Subcutaneous abdominal adipose tissue (tissue), 5 donors: ENCODE results near the gene SREBF1.
A peak's percentile ranks its signal among the peaks of the same experiment; 100 is the strongest.

Experiments
- H3K27ac ChIP-seq: one replicate; pipeline ENCODE4 v1.7.0; 2013; ENCODE audit warnings: low read depth, mild to moderate bottlenecking, inconsistent platforms, low read length, moderate library complexity
- H3K27me3 ChIP-seq, 5 donors: one replicate each; pipeline ENCODE4 v1.7.0; 2013; ENCODE audit warnings: low read length in 5 of 5, inconsistent platforms in 1 of 5; ENCODE audit not compliant: control insufficient read depth in 5 of 5, insufficient read depth in 4 of 5
- H3K36me3 ChIP-seq, 5 donors: one replicate each; pipeline ENCODE4 v1.7.0; 2013; ENCODE audit warnings: low read length in 5 of 5; ENCODE audit not compliant: control insufficient read depth in 5 of 5, insufficient read depth in 5 of 5
- H3K4me1 ChIP-seq, 5 donors: one replicate each; pipeline ENCODE4 v1.7.0; 2013; ENCODE audit warnings: low read length in 5 of 5, mild to moderate bottlenecking in 3 of 5, moderate library complexity in 1 of 5; ENCODE audit not compliant: control insufficient read depth in 5 of 5, insufficient read depth in 5 of 5
- H3K4me3 ChIP-seq, 5 donors: one replicate each; pipeline ENCODE4 v1.7.0; 2013; ENCODE audit warnings: low read length in 5 of 5, low read depth in 1 of 5
- H3K9ac ChIP-seq, 5 donors: one replicate each; pipeline ENCODE4 v1.7.0; 2013; ENCODE audit warnings: low read length in 5 of 5, mild to moderate bottlenecking in 4 of 5, moderate library complexity in 3 of 5
- H3K9me3 ChIP-seq, 5 donors: one replicate each; pipeline ENCODE4 v1.7.0; 2013; ENCODE audit warnings: low read length in 5 of 5; ENCODE audit not compliant: control insufficient read depth in 5 of 5
- donor health status: healthy.
- donor health status: healthy.
- donor health status: healthy.
- donor health status: healthy.
- donor health status: healthy.

SREBF1 gene

DNA sequence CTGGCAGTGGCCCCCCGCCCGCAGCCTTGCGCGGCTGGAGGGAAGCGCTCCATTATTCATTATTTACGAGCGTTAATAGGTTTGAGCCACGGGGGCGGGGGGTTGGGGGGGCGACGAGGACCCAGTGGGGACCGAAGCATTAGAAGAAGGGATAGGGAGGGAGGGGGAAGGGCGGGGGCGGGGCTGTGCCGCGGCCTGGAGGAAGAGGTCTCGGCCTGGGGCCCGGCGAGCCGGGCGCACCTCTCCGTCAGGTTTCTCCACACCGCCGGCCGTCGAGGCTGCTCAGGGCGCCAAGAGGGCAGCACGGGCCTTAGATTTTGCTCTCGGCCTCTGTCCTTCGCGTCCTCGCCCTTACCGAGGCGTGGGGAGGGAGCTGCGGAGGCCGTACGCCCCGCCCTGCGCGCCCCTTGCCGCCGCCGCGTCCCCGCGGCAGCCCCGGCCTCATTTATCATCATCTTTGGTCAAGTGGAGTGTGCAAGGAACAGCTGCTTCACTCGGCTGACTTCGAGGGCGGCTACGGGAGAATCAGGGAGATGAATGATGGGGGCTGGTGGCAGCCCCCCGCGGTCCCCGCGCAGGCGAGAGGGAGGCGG is 54.2 kb downstream of the SREBF1 start:
- peaks cover 1 to 68% (median 61%) of the 10 kb centered on the region in 5 donors for H3K4me1 ChIP-seq
- no peaks in the 10 kb centered on the region for H3K9me3 ChIP-seq
- H3K4me3 ChIP-seq = peak overlapping the region in 4 of 5 donors; percentile 56 to 69 (median 64)
- no peak overlapping the region for H3K27ac ChIP-seq
- H3K36me3 ChIP-seq = no peaks in the 10 kb centered on the region
- H3K9ac ChIP-seq = no peak overlapping the region
- no peaks in the 10 kb centered on the region for H3K27me3 ChIP-seq

DNA sequence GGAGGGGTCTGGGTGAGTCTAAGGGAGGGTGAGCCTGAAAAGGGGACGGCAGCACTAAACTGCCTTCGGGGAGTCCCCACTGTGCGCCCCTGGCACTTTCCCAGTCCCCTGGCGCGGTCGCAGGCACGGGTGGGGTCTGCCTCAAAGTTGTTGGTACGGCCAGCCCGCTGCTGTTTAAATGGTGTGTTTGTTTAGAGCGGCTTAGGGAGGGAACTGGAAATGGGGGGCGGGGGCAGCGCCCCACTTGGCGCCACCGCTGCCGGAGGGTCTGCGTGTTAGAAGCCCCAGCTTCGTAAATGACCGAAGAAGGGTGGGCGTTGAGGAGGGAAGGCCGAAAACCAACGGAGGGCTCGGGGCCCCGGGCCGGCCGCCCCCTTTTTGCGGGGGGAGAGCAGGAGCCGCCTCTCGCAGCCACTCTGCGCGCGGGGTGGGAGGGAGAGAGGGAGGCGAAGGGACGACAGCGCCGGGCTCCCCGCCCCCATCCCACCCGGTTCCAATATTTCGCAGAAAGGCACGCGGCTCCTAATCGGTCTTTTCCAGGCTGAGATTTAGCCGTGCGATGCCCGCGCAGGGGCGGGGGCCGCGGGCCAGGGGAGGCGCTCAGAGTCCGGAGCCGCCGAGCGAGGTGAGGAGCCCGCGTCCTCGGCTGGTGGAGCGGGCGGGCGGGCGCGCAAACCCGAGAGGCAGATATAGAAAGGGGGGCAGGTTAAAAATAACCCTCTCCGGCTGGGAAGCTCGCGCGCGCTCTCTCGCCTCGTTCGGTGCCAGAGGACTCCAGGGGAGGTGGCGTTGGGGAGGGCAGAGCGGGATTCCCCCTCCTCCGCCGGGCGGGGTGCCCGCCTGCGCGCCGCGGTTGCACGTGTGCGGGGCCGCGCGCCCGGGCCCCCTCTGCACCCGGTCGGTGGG is 54.9 kb downstream of the SREBF1 start:
- Histone ChIP-seq H3K4me1 (peaks cover 1 to 70% (median 61%) of the 10 kb centered on the region in 5 donors), H3K9ac (peak overlapping the region in 1 of 5 donors; percentile 35), H3K4me3 (peak overlapping the region in 4 of 5 donors; percentile 19 to 53 (median 37)), H3K9me3 (no peaks in the 10 kb centered on the region), H3K27ac (peak overlapping the region; percentile 13), H3K36me3 (no peaks in the 10 kb centered on the region), H3K27me3 (no peaks in the 10 kb centered on the region)

DNA sequence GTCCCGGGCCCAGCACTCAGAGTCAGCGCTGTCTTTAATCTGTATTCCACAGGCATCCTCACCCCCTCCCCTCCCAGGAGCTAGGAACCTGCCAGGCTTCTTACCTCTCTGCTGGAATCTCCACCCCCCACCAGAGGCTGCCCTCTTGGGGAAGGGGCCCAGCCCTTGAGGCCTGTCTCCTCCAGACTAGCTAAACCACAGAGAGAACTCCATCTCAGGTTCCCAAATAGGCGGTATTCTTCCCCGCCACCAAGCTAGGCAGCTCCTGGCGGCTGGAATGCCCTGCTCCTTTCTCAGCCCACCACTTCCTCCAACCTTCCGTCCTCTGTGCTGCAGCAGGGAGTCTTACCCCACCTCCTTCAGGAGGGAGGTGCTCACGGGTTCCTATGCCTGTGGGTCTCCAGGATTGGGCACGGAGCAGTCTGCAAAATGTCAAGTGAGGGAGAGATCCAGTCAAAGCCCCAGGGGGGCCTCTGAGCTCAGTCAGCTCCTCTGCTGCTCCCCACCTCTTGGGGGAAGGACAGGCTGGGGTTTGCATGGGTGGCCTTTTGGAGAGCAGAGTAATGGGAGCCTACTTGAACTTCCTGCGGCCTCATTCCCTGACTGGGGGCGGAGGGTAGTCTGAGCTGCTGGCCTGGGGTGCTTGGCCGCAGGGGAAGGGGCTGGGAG is 55.7 kb downstream of the SREBF1 start:
- Histone ChIP-seq H3K4me1 (peaks cover 1 to 70% (median 61%) of the 10 kb centered on the region in 5 donors), H3K9me3 (no peaks in the 10 kb centered on the region), H3K27ac (peak overlapping the region; percentile 13), H3K36me3 (no peaks in the 10 kb centered on the region), H3K4me3 (peak overlapping the region in 1 of 5 donors; percentile 53), H3K9ac (peak overlapping the region in 1 of 5 donors; percentile 39), H3K27me3 (no peaks in the 10 kb centered on the region)

DNA sequence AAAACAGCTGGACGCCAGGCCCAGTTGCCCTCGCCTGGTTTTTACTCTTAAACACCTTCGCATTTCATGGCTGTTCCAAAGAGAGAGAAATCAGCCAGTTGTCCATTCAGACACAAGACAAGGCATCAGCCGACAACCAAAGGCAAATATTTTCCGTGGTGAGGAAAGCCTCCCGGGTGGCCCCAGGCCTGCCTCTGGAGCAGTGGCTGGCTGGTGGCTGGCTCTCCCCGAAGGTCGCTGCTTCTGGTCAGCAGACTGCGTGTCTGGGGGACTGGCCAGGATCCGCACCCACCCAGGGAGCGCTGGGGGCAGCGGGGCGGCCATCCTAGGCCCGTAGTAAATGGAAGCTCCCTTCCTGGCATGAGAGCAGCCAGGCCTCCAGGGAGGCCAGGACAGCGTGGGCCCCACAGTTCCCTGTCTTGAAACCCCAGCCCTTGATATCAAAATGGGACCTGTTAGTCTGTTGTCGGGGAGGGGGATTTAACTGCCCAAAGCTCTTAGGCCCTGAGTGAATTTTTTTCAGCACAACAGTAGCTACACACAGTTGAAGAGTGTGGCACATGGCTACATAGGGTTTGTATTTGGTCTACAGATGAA is 57.7 kb downstream of the SREBF1 start:
- H3K4me3 ChIP-seq = no peak overlapping the region
- H3K36me3 ChIP-seq = no peaks in the 10 kb centered on the region
- H3K9me3 ChIP-seq = no peaks in the 10 kb centered on the region
- no peaks in the 10 kb centered on the region for H3K27me3 ChIP-seq
- peaks cover 0 to 54% (median 46%) of the 10 kb centered on the region in 5 donors for H3K4me1 ChIP-seq
- H3K9ac ChIP-seq = no peak overlapping the region
- peak overlapping the region; percentile 81 for H3K27ac ChIP-seq

DNA sequence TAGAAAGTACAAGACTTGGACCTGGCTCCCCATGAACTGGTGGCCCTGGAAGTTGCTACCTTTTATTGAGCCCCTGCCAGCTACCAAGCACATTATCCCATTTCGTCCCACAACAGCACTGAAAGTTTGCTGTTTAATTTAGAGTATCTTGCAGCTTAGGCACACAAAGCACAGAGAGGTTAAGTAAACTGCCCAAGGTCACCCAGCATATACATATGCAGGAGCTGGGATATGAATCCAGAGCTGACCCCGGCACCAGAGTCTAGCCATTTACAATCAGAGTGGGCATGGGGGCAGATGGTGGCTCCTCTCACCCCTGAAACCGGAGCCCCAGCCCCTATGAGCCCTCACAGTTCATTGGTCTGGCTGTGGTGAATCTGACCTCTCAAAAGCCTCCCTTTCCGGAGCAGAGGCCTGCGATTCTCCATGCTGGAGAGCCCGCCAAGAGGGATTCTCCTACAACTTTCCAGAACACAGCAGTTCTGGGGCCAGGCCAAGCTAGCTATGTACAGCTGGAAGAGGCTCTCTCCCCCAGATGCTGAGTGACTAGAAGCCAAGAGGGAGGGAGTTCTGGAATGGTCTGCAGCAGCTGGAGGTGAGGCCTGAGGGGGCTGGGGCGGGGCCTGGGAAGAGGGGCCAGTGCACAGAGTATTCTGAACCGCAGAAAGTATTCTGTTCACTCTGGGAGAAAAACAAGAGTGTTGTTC is 58.3 kb downstream of the SREBF1 start:
- peak overlapping the region; percentile 81 for H3K27ac ChIP-seq

DNA sequence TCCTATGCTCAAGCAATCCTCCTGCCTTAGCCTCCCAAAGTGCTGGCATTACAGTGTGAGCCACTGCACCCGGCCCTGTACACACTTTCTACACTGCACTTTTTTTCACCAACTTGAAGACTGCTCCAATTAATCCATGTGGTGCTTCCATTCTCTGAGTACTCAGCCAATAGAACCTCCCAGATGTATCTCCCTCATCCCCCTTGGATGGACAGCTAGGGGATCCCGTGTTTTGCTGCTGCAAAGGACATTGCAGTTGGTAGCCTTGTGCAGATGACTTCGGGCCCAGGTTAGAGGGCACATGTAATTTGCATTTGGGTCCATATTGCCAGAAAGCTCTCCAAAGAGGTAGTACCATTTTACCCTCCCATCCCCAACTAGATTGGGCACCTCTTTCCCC is 59.9 kb downstream of the SREBF1 start:
- Histone ChIP-seq H3K4me1 (peaks cover 0 to 37% (median 26%) of the 10 kb centered on the region in 5 donors), H3K36me3 (no peaks in the 10 kb centered on the region)

More for the DNA sequence above, 58.3 kb downstream of the SREBF1 start:
- Histone ChIP-seq H3K4me1 (peaks cover 0 to 47% (median 40%) of the 10 kb centered on the region in 5 donors), H3K9me3 (no peaks in the 10 kb centered on the region), H3K36me3 (no peaks in the 10 kb centered on the region), H3K27me3 (no peaks in the 10 kb centered on the region), H3K9ac (peak overlapping the region in 1 of 5 donors; percentile 25), H3K4me3 (no peak overlapping the region)

DNA sequence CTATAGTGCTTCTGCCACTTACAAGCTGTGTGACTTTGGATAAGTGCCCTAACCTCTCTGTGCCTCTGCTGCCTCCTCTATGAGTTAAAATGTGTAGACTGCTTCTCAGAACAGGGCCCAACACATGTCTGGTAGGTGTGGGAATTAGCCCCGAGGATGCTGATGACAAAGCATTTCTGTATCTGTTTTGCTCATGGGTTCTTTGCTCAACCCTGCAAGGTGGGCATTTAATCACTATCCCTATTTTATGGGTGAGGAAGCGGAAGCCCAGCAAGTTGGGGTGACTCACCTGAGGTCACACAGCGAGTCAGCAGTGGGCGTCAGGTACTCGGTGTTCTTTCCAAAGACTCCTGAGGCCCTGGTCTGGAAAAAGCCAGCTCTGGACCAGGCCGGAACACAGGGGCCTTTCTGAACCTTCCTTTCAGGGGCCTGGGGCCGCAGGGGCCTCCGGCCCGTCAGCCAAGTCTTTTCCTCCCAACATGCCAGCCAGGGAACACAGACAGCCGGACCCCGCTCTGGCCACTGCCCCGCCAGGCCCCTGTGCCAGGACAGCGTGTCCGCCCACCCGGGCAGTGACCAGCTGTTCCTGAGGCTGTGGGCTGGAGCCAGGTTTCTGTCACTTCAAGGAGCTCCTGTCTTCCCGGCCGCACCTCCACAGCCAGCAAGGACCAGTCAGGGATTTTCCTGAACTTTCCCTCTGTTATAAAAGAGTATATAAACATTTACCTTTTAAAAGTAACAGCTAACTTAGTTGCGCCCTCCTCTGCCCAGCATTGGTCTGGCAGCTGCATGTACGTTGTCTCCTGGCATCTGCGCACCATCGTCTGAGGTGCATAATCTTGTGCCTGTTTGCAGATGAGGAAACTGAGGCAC is 62.5 kb downstream of the SREBF1 start:
- Histone ChIP-seq H3K4me1 (peaks cover 1 to 40% (median 17%) of the 10 kb centered on the region in 5 donors), H3K27ac (no peak overlapping the region), H3K36me3 (no peaks in the 10 kb centered on the region), H3K9ac (no peak overlapping the region), H3K9me3 (no peaks in the 10 kb centered on the region), H3K4me3 (no peak overlapping the region), H3K27me3 (no peaks in the 10 kb centered on the region)

More for the DNA sequence above, 59.9 kb downstream of the SREBF1 start:
- Histone ChIP-seq H3K27ac (no peak overlapping the region), H3K27me3 (no peaks in the 10 kb centered on the region), H3K9me3 (no peaks in the 10 kb centered on the region), H3K4me3 (no peak overlapping the region), H3K9ac (no peak overlapping the region)

DNA sequence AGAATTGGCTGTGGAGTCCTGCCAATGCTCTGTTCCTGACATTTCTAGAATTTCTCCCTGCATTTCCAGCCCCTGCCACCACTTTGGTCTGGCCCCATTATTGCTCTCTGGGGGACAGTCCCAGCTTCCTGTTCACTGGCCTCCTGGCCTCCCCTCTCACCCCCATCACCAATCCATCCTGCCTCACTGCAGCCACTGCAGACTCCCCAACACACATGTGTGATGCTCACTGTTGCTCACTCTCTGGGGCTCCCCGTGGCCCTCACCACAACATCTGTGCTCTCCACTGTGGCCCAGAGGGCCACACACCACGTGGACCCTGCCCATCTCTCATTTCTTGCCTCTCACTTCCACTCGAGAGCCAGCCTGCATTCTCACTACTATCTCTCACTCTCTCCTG is 64.6 kb downstream of the SREBF1 start:
- Histone ChIP-seq H3K9ac (no peak overlapping the region), H3K27ac (no peak overlapping the region)

More for the DNA sequence above, 64.6 kb downstream of the SREBF1 start:
- H3K27me3 ChIP-seq = no peaks in the 10 kb centered on the region
- H3K36me3 ChIP-seq = no peaks in the 10 kb centered on the region
- peaks cover 1 to 28% (median 9%) of the 10 kb centered on the region in 5 donors for H3K4me1 ChIP-seq
- no peak overlapping the region for H3K4me3 ChIP-seq
- no peaks in the 10 kb centered on the region for H3K9me3 ChIP-seq
